GM18526 (cell line): ENCODE measurements around the gene CAPZA3.

Experiments
- POLR2A ChIP-seq: IDR thresholded peaks from 3 replicates; pipeline ENCODE4 v1.6.1; 2011; ENCODE audit not compliant: insufficient read length; ENCODE audit errors: extremely low read depth

The CAPZA3 gene

GRCh38 chr12:18749386-18749957 lies 11.6 kb downstream of the CAPZA3 start:
- no peak for TF ChIP-seq POLR2A

- TF ChIP-seq POLR2A = no peak
These were observed 12.2 kb downstream of the CAPZA3 start for GRCh38 chr12:18750085-18750484.

- no peak for TF ChIP-seq POLR2A
These were observed 13.9 kb downstream of the CAPZA3 start for GRCh38 chr12:18751866-18752265.

- TF ChIP-seq POLR2A = no peak
These were observed 14.5 kb downstream of the CAPZA3 start for GRCh38 chr12:18752280-18752920.

GRCh38 chr12:18752947-18753346 lies 15.0 kb downstream of the CAPZA3 start:
- TF ChIP-seq POLR2A = no peak

GRCh38 chr12:18753481-18754123 lies 15.7 kb downstream of the CAPZA3 start:
- no peak for TF ChIP-seq POLR2A

GRCh38 chr12:18754124-18754707 lies 16.3 kb downstream of the CAPZA3 start:
- TF ChIP-seq POLR2A = no peak

- no peak for TF ChIP-seq POLR2A
These were observed 17.4 kb downstream of the CAPZA3 start for GRCh38 chr12:18755341-18755740.

GRCh38 chr12:18782827-18783226 lies 44.9 kb downstream of the CAPZA3 start:
- TF ChIP-seq POLR2A = no peak
